GM23338 (cell line): ENCODE results near the gene SLC26A11.

ENCODE experiments used
- CREB1 ChIP-seq: fragments of 250-450 bp; sonication (Bioruptor Pico); IDR thresholded peaks from 2 replicates; pipeline ENCODE4 v1.5.0; 2020; ENCODE audit warnings: low read depth, mild to moderate bottlenecking, moderate library complexity
- CTCF ChIP-seq, 2 experiments: fragments of 200-600 bp in 1 of 2; sonication (generic) in 1 of 2; conservative IDR thresholded peaks; 2 replicates each; pipeline versions ENCODE4 v1.5.1 to v1.6.1; 2016 to 2017; ENCODE audit warnings: antibody characterized with exemption in 2 of 2, low read depth in 2 of 2, mild to moderate bottlenecking in 2 of 2, moderate library complexity in 1 of 2
- EZH2phosphoT487 ChIP-seq: fragments of 200-600 bp; sonication (generic); IDR thresholded peaks from one replicate; pipeline ENCODE4 v1.8.1; 2018; ENCODE audit warnings: antibody characterized with exemption; ENCODE audit not compliant: unreplicated experiment
- REST ChIP-seq: IDR thresholded peaks from one replicate; pipeline ENCODE4 v1.6.1; 2018; ENCODE audit warnings: antibody characterized with exemption; ENCODE audit not compliant: unreplicated experiment

GRCh38 chr17:80223142-80223815 lies 3.1 kb downstream of the SLC26A11 start:
- TF ChIP-seq REST (no peak), CTCF (conservative IDR thresholded peaks at IDR 0.05; ENCODE audit: low read depth in 2 of 2) (no peak), CREB1 (CRISPR knock-in tag) (no peak), EZH2phosphoT487 (no peak)
